HepG2 (cell line): Measurements from ENCODE around the gene TLE1. TPM values are rescaled to one million over a fixed set of nuclear protein-coding genes. Genes with fewer than 3 reads are reported as not detected.
A peak's percentile ranks its signal among the peaks of the same experiment; 100 is the strongest.

Source experiments
- ATAC-seq: fragments of 200-7000 bp; cut with Tn5 transposase; 3 replicates; pipeline ENCODE4 v1.9.1; 2020; ENCODE audit warnings: mild to moderate bottlenecking, moderate library complexity
- BruUV-seq: library from RNA; stranded (reverse); fragments of 400-500 nt; replicated peaks from 2 replicates; lab custom pipeline; 2021; lab: Mats Ljungman, UMichigan
- CTCF ChIA-PET: fragments of 300-600 bp; formaldehyde crosslinking; extraction: SDS; loops from one replicate; lab custom pipeline; 2021; ENCODE audit warnings: low total read pairs, inconsistent platforms, low intra/inter-chr PET ratio; lab: Yijun Ruan, JAX
- POLR2A ChIA-PET: fragments of 350-600 bp; sonication (Branson Sonifier 250); formaldehyde crosslinking; loops from one replicate; lab custom pipeline; 2020; ENCODE audit warnings: antibody characterized with exemption, inconsistent platforms; lab: Yijun Ruan, JAX
- DNase-seq: peaks from one replicate; pipeline ENCODE4 v3.0.0-alpha.2; 2015; ENCODE audit warnings: low spot score
- FAIRE-seq: peaks from 3 replicates; lab custom pipeline; 2011; peaks lifted over from hg19 to GRCh38; lab: Jason Lieb, UNC
- H2AFZ ChIP-seq: one replicate; pipeline ENCODE4 v1.6.1; 2011; ENCODE audit warnings: low read length, inconsistent platforms
- H3K27ac ChIP-seq: fragments of 300-600 bp; 3 replicates; pipeline ENCODE4 v1.8.0; 2011; ENCODE audit warnings: mixed run types, mild to moderate bottlenecking, mixed read lengths, low read length, inconsistent platforms; ENCODE audit not compliant: insufficient read depth; ENCODE audit errors: extremely low read length
- H3K27me3 ChIP-seq, 2 experiments: fragments of 200-600 bp in 1 of 2; 2 replicates in 1 of 2; 3 replicates in 1 of 2; pipeline versions ENCODE4 v1.6.0 to v1.8.0; 2011; ENCODE audit warnings: low read length in 2 of 2, mild to moderate bottlenecking in 2 of 2, moderate library complexity in 2 of 2, inconsistent platforms in 1 of 2; ENCODE audit not compliant: insufficient read depth in 2 of 2, control insufficient read depth in 1 of 2
- H3K36me3 ChIP-seq, 2 experiments: fragments of 200-600 bp in 1 of 2; replicated peaks in 1 of 2; 2 replicates in 1 of 2; 3 replicates in 1 of 2; pipeline versions ENCODE4 v1.5.1 to v1.8.0; 2011; ENCODE audit warnings: low read length in 2 of 2, inconsistent platforms in 1 of 2; ENCODE audit not compliant: insufficient read depth in 2 of 2, control insufficient read depth in 1 of 2
- H3K4me1 ChIP-seq: 2 replicates; pipeline ENCODE4 v1.5.1; 2012; ENCODE audit warnings: low read length, inconsistent platforms; ENCODE audit not compliant: insufficient read depth
- H3K4me2 ChIP-seq: 2 replicates; pipeline ENCODE4 v1.6.0; 2011; ENCODE audit warnings: low read depth, low read length, inconsistent platforms
- H3K4me3 ChIP-seq, 3 experiments: fragments of 200-600 bp in 1 of 3; sonication (generic), shearing (Covaris generic) in 1 of 3; replicated peaks in 1 of 3; 2 replicates each; pipeline ENCODE4 v1.5.1; 2011 to 2016; ENCODE audit warnings: low read length in 3 of 3, inconsistent platforms in 2 of 3, low read depth in 2 of 3, mild to moderate bottlenecking in 2 of 3, control low read depth in 1 of 3, mixed read lengths in 1 of 3; ENCODE audit not compliant: insufficient read depth in 1 of 3
- H3K79me2 ChIP-seq: one replicate; pipeline ENCODE4 v1.6.1; 2011; ENCODE audit warnings: low read length, inconsistent platforms; ENCODE audit not compliant: insufficient read depth
- H3K9ac ChIP-seq: 2 replicates; pipeline ENCODE4 v1.6.0; 2011; ENCODE audit warnings: mild to moderate bottlenecking, low read depth, low read length, inconsistent platforms; ENCODE audit not compliant: insufficient read depth
- H3K9me3 ChIP-seq: 2 replicates; pipeline ENCODE4 v1.5.1; 2012; ENCODE audit warnings: mild to moderate bottlenecking, low read length
- H4K20me1 ChIP-seq: 2 replicates; pipeline ENCODE4 v1.6.0; 2011; ENCODE audit warnings: inconsistent platforms, mild to moderate bottlenecking, low read length, moderate library complexity; ENCODE audit not compliant: insufficient read depth
- CBX2 ChIP-seq, 2 experiments: fragments of 200-600 bp in 1 of 2; sonication (generic); formaldehyde crosslinking in 1 of 2; IDR thresholded peaks; 2 replicates each; pipeline versions ENCODE4 v1.7.0 to v1.8.1; 2018 to 2022; ENCODE audit warnings: low read depth in 2 of 2, low read length in 1 of 2, mild to moderate bottlenecking in 1 of 2, missing genetic modification reagents in 1 of 2
- KAT7 ChIP-seq: IDR thresholded peaks from 2 replicates; pipeline ENCODE4 v1.6.1; 2018; ENCODE audit warnings: borderline replicate concordance, missing compliant biosample characterization
- RBFOX2 ChIP-seq: fragments of 200-400 bp; formaldehyde crosslinking; IDR thresholded peaks from 2 replicates; pipeline ENCODE4 v1.6.1; 2017; ENCODE audit warnings: low read depth, mild to moderate bottlenecking, low read length
- ZBTB33 ChIP-seq: sonication (generic); formaldehyde crosslinking; IDR thresholded peaks from 2 replicates; pipeline ENCODE4 v1.4.0; 2020; ENCODE audit warnings: missing genetic modification reagents
- WGBS: methylation state at CpG from one replicate; pipeline ENCODE4 v1.1.6; 2017; ENCODE audit warnings: low lambda C conversion rate; 5-methylcytosine and 5-hydroxymethylcytosine counted together
- in situ Hi-C: cut with HindIII; loops from 2 replicates; pipeline ENCODE4 v1.10.0; 2017; ENCODE audit warnings: low pct_unique_long_range_greater_than_20kb; ENCODE audit not compliant: extremely low pct_ligation_motif_present
- intact Hi-C: fragments of 100-400 bp; cut with micrococcal nuclease; formaldehyde crosslinking; loops from one replicate; pipeline ENCODE4 v1.10.0; 2022; ENCODE audit not compliant: unreplicated experiment
- polyA plus RNA-seq, 8 experiments: library from polyadenylated mRNA; depleted of rRNA in 3 of 8; stranded (reverse) in 7 of 8; unstranded in 1 of 8; fragments of >200 nt; fragmentation: Illumina TruSeq in 4 of 8; extraction: Trizol in 4 of 8; gene quantifications; 2 replicates each; pipeline versions ENCODE4 v1.2.1 to v1.2.3, GENCODE V29; 2011 to 2016; ENCODE audit warnings: low read depth in 4 of 8, missing spikeins in 1 of 8, mixed read lengths in 1 of 8; ENCODE audit not compliant: insufficient read depth in 1 of 8
- total RNA-seq, 5 experiments: library from RNA; depleted of rRNA; stranded (reverse); fragments of >200 nt; fragmentation: Illumina TruSeq; extraction: Trizol; gene quantifications; 2 replicates each; pipeline ENCODE4 v1.2.3, GENCODE V29; 2016; ENCODE audit warnings: low read depth in 1 of 5

Gene TLE1
- total and polyA plus RNA-seq, 2 of the 13 experiments (the other 11 are each of a cell fraction or from before 2014, with no cell fraction given), result 35.9 to 109 TPM

GRCh38 chr9:81683704-81684103 lies 5.6 kb downstream of the TLE1 start:
- Histone ChIP-seq H3K36me3 (peaks cover 3 to 44% of the 10 kb centered on the region in 2 experiments; a peak in 3 of 5 replicates), H3K4me3 (peak overlapping the region in 2 of 3 experiments; percentile 87 to 92; a peak in 3 of 6 replicates), H3K9me3 (no peaks in the 10 kb centered on the region), H2AFZ (no peak overlapping the region), H3K4me1 (peaks cover 70% of the 10 kb centered on the region), H3K27me3 (no peaks in the 10 kb centered on the region; a peak in 1 of 5 replicates), H3K79me2 (peaks cover 95% of the 10 kb centered on the region), H3K9ac (peak overlapping the region; percentile 16; the same call in 1 of the 2 replicates), H3K4me2 (peak overlapping the region; percentile 80), H3K27ac (no peak overlapping the region), H4K20me1 (peaks cover 68% of the 10 kb centered on the region)
- no peak for ATAC-seq
- TF ChIP-seq ZBTB33 (peak; percentile 86), KAT7 (CRISPR knock-in tag) (no peak)
- ChIA-PET POLR2A (interaction anchor here (0.9 to 1.0 kb wide), 2 partner anchors 55 to 96 kb away, joined by 3 to 4 read pairs; no protein-coding TSS in a partner anchor), CTCF (no interaction called here)
- FAIRE-seq, result no peak
- no TSS peak for BruUV-seq
- intact Hi-C loops (no loop called here), in situ Hi-C loops (loop anchor here (10.0 kb wide), 1 partner anchor 159 kb away; no protein-coding TSS in a partner anchor)
- no peak for DNase-seq
- 92% methylated on average over 3 of the region's 3 CpGs for WGBS

DNA sequence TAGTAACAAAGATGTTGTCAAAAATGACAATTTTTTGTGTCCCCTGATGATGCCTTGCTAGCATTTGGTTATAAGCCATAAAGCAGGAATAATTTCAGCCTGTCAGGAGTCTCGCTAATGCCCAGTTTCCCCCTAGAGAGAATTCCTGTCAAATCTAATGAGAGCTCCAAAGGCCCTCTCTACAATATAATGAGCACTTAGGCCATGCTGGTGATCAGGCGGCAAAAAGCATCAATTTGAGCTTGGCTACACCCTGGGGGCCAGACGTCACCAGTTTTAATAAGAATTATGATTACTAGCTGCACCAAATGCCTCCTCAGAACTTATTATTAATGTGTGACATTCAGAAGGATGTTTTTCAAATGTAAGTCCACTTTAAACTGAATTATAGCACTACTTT lies 6.1 kb downstream of the TLE1 start:
- peak overlapping the region; percentile 80 for H3K4me2 ChIP-seq
- in situ Hi-C loops, result loop anchor here (10.0 kb wide), 1 partner anchor 158 kb away; no protein-coding TSS in a partner anchor
- peaks cover 3 to 48% of the 10 kb centered on the region in 2 experiments; a peak in 3 of 5 replicates for H3K36me3 ChIP-seq
- H4K20me1 ChIP-seq, result peaks cover 72% of the 10 kb centered on the region
- intact Hi-C loops, result no loop called here
- no peaks in the 10 kb centered on the region for H3K9me3 ChIP-seq
- ATAC-seq (no peak), FAIRE-seq (no peak), DNase-seq (no peak)
- H3K4me1 ChIP-seq, result peaks cover 74% of the 10 kb centered on the region
- H3K9ac ChIP-seq, result peak overlapping the region; percentile 16; the same call in 1 of the 2 replicates
- POLR2A ChIA-PET, result interaction anchor here (0.9 to 1.0 kb wide), 2 partner anchors 54 to 95 kb away, joined by 3 to 4 read pairs; no protein-coding TSS in a partner anchor
- TF ChIP-seq CBX2 (IDR thresholded peaks at IDR 0.05; ENCODE audit: low read depth, low read length), result no peak
- TF ChIP-seq CBX2 (CRISPR knock-in tag; IDR thresholded peaks at IDR 0.05; ENCODE audit: low read depth), result no peak
- TF ChIP-seq RBFOX2, result 0 out of 2 replicates have a peak, but pooled peaks have one; percentile 33
- no peak overlapping the region for H3K27ac ChIP-seq
- H3K4me3 ChIP-seq, result 0 out of 6 replicates have a peak overlapping the region, but pooled peaks of 2 of the 3 experiments have one; percentile 6 to 92
- peaks cover 96% of the 10 kb centered on the region for H3K79me2 ChIP-seq
- no peaks in the 10 kb centered on the region; a peak in 1 of 5 replicates for H3K27me3 ChIP-seq
- BruUV-seq, result no TSS peak
- CTCF ChIA-PET, result no interaction called here
- 84% methylated on average over 3 of the region's 3 CpGs for WGBS
- H2AFZ ChIP-seq, result no peak overlapping the region
